Choroid plexus epithelial cell (primary cell): ENCODE measurements around the gene NAB2.
"Not testable (repeated sequence)": the region's sequence is repeated elsewhere in the genome, so short reads cannot be mapped to it uniquely, and the experiment has no call there.

Source experiments
- DNase-seq: peaks from one replicate; pipeline ENCODE4 v3.0.0-alpha.2; 2010; ENCODE audit warnings: low read depth
- H3K4me3 ChIP-seq: 2 replicates; pipeline ENCODE4 v1.5.1; 2011; ENCODE audit warnings: low read depth, mild to moderate bottlenecking, control low read depth, low read length, moderate library complexity
- TF ChIP-seq, protein P1 (sequence below): conservative IDR thresholded peaks from 2 replicates; pipeline ENCODE4 v1.5.1; 2011; ENCODE audit warnings: low read depth, mild to moderate bottlenecking, control low read depth, inconsistent platforms, low read length, moderate library complexity

NAB2 gene

DNA sequence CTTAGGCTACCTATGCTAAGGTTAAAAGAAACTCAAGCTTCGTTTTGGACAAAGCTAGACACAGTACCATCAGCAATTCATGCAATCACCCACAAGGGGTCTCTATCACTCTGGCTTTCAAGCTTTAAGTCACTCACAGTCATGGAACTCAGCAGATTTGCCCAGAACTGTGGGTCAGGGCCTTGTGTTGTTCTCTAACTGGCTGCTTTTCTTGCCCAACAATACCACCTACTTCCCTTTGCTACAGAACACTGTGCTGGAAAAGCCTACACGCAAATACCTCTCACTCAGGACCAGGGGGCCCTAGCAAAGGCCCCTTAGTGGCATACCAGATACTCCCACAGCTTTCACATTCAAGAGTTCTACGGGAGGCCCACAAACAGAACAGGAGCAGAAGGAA is 19.4 kb upstream of the NAB2 start:
- H3K4me3 ChIP-seq: no peak overlapping the region
- TF ChIP-seq, protein P1, sequence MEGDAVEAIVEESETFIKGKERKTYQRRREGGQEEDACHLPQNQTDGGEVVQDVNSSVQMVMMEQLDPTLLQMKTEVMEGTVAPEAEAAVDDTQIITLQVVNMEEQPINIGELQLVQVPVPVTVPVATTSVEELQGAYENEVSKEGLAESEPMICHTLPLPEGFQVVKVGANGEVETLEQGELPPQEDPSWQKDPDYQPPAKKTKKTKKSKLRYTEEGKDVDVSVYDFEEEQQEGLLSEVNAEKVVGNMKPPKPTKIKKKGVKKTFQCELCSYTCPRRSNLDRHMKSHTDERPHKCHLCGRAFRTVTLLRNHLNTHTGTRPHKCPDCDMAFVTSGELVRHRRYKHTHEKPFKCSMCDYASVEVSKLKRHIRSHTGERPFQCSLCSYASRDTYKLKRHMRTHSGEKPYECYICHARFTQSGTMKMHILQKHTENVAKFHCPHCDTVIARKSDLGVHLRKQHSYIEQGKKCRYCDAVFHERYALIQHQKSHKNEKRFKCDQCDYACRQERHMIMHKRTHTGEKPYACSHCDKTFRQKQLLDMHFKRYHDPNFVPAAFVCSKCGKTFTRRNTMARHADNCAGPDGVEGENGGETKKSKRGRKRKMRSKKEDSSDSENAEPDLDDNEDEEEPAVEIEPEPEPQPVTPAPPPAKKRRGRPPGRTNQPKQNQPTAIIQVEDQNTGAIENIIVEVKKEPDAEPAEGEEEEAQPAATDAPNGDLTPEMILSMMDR: peak; percentile 91
- DNase-seq: peak; percentile 96

DNA sequence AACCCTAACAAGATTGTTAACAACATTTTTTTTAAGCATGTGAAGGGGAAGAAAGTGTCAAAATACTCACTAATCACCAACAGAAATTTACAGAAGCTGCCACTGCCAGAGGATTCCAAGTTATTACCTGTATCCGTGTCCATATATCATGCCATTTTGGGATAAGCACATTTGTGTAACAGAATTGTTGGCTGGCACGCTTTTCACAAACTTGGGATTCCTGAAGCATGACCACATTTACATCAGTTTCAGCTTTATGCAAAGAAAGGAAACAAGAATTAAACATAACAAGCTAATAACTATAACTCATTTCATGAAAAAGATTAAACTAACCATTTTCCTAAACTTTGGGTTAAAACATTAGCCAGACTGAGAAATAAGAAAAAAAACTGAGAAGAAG is 16.3 kb upstream of the NAB2 start:
- DNase-seq: peak; percentile 23
- TF ChIP-seq, protein P1: no peak
- no peak overlapping the region for H3K4me3 ChIP-seq

DNA sequence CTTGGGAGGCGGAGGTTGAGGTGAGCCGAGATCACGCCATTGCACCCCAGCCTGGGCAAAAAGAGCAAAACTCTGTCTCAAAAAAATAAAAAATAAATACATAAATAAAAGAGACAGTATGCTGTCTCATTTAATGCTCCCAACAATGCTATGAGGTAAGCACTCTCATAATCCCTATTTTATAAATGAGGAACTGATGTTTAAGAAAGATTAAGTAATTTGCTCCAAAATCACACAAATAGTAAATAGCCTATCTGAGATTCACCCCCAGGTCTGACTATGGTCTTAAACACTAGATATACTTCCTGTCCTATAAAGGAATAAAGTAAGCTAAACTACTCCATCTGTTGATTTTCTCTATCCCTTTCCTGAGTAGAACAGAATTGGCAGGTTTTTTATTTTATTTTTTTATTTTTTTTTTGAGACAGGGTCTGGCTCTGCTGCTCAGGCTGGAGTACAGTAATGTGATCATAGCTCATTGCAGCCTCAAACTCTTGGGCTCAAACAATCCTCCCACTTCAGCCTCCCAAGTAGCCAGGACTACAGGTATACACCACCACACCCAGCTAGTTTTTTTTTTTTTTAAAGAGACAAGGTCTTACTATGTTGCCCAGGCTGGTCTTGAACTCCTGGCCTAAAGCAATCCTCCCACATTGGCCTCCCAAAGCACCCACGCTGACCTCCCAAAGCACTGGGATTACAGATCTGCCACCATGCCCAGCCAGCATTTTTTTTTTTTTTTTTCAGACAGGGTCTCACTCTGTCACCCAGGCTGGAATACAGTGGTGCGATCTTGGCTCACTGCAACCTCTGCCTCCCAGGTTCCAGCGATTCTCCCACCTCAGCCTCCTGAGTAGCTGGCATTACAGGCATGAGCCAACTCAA is 15.1 kb upstream of the NAB2 start:
- not testable (repeated sequence) for H3K4me3 ChIP-seq, DNase-seq

DNA sequence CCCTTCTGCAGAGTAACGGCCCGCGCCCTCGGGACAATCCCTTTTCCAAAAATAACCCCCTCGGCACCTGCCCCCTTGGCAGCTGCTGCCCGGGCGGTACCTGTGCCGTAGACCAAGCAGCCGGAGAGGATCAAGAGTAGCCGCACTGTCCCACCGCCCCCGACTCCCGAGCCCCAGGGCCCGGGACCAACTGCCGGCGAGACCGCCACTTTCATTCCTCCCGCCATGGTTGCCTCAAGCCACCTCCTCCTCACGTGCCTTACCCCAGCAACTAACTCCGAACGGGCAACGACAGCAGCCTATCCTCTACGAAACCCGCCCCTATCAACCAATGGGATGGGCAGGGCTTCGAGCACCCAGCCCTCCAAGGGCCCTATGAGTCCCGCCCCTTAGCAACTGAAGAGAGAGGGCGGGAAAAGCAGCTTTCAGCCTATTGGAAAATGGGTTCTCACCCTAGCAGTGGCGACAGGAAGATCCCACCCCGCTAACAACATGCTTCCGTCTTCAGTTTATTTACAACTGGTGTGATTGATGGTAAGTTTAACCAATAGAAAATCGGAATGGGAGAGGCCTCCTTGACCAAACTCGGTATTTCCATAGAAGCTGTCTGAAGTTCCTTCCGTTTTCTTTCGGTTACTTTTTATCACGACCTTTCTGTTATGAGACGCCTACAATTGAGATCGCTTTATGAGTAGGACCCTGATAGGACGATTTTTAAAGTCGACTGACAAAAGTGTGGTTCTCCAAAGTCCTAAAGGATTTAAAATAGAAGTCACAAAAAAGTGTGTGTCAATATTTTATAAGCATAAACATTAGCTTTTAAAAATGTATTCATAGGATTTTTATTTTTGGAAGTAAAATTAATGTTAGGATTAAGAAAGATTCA is 10.2 kb upstream of the NAB2 start, which contains the start of gene NEMP1:
Gene NEMP1 (minus strand): TSS at position 273 of the 886 bp plus-strand sequence. CDS start 46 bp downstream, at position 227.
- peak within 1 kb of the TSS; percentile 68 for H3K4me3 ChIP-seq
- TF ChIP-seq, protein P1: no peak
- peak; percentile 100 for DNase-seq

DNA sequence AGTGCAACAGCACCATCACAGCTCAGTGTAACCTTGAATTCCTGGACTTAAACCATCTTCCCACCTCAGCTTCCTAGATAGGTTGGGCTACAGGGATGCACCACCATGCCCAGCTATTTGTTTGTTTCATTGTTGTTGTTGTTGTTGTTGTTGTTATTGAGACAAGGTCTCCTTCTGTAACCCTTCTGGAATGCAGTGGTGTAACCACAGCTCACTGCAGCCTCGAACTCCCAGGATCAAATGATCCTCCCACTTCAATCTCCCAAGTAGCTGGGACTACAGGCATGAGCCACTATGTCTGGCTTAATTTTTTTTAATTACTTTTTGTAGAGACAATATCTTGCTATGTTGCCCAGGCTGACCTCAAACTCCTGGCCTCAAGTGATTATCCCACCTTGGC is 9.1 kb upstream of the NAB2 start:
- TF ChIP-seq, protein P1: no peak
- no peak overlapping the region for H3K4me3 ChIP-seq
- DNase-seq: no peak

DNA sequence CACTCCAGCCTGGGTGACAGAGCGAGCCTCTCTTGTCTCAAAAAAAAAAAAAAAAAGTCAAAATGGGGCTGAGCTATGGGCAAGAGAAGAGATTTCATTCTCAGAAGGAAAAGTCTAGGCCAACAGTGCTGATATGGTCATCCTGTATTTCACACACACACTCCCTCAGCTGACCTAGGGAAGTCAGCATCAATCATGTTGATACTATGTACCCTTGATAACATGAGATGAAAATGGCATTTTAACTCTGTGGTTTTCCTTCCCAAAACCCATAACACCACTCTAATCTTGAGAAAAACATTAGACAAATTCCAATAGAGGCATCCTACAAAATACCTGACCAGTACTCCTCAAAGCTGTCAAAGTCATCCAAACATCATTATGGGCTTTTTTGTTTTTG is 8.1 kb upstream of the NAB2 start:
- TF ChIP-seq, protein P1: no peak
- H3K4me3 ChIP-seq: no peak overlapping the region
- no peak for DNase-seq

DNA sequence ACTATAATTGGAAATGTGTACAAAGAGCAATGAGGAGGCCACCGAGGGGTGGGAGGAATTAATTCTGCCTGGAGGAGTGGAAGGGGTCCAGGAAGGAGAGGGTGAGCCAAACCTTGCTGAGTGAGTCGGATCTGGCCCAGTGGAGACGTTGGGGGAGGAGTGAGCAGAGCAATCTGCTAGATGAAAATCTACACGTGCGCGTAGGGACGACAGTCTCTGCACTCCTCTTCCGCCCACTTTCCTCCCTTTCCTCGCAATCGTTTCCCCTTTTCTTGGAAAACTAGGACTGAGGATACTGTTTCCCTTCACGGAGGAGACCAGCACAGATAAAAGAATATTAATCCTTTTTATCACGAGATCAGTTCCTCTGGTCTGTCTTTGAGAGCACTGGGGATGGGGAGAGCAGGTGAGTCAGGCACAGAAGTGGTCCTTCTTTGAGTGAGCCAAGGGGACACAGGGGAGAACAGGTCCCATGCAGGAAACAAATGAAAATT is 2.9 kb upstream of the NAB2 start:
- TF ChIP-seq, protein P1: no peak
- peak; percentile 41 for DNase-seq
- peak overlapping the region; percentile 69 for H3K4me3 ChIP-seq
